Transverse colon (tissue), 4 donors: ENCODE data around the gene RAB20.

Experiments
- CTCF ChIP-seq, 5 experiments: fragments of 200-600 bp in 3 of 5; fragments of 450-650 bp in 2 of 5; sonication (generic) in 3 of 5; IDR thresholded peaks; 1 replicate in 2 of 5; 2 replicates in 3 of 5; pipeline ENCODE4 v1.5.1; 2016 to 2017; ENCODE audit warnings: antibody characterized with exemption in 5 of 5, inconsistent platforms in 3 of 5, mild to moderate bottlenecking in 2 of 5, moderate library complexity in 1 of 5
- EP300 ChIP-seq: sonication (generic); formaldehyde crosslinking; IDR thresholded peaks from one replicate; pipeline ENCODE4 v1.6.1; 2017; ENCODE audit warnings: antibody characterized with exemption, low read depth
- POLR2A ChIP-seq: fragments of 450-650 bp; IDR thresholded peaks from one replicate; pipeline ENCODE4 v1.6.1; 2016; ENCODE audit warnings: antibody characterized with exemption, mild to moderate bottlenecking, moderate library complexity
- POLR2AphosphoS5 ChIP-seq, 3 donors: sonication (generic); formaldehyde crosslinking; IDR thresholded peaks; one replicate each; pipeline ENCODE4 v1.6.1; 2016; ENCODE audit warnings: antibody characterized with exemption in 3 of 3

GRCh38 chr13:110493613-110494012, 67.9 kb downstream of the RAB20 start:
- TF ChIP-seq CTCF (IDR thresholded peaks at IDR 0.05) (no peak), POLR2A (no peak), EP300 (no peak), POLR2AphosphoS5 (IDR thresholded peaks at IDR 0.05) (no peak)
